ENCODE measurements around the gene CDK11B.

The CDK11B gene

DNA sequence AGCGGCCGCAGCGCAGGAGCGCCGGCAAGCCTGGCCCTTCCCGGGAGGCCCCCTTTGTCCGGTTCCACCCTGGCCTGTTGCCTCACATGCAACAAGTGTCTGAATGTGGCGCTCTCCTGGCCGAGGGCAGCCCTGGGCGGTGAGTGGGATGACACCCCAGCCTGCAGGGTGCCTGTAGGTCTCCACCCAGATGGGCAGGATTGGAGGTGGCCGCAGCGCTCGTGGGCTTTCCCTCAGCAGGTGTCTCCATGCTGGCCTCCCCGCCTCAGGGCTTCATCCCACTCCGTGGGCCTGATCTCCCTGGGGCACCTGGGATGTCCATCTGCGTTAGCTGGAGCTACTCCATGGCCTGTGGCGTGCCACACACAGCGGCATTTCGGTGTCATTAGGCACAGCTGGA is 42.0 kb downstream of the CDK11B start:
- TF ChIP-seq, protein P1, sequence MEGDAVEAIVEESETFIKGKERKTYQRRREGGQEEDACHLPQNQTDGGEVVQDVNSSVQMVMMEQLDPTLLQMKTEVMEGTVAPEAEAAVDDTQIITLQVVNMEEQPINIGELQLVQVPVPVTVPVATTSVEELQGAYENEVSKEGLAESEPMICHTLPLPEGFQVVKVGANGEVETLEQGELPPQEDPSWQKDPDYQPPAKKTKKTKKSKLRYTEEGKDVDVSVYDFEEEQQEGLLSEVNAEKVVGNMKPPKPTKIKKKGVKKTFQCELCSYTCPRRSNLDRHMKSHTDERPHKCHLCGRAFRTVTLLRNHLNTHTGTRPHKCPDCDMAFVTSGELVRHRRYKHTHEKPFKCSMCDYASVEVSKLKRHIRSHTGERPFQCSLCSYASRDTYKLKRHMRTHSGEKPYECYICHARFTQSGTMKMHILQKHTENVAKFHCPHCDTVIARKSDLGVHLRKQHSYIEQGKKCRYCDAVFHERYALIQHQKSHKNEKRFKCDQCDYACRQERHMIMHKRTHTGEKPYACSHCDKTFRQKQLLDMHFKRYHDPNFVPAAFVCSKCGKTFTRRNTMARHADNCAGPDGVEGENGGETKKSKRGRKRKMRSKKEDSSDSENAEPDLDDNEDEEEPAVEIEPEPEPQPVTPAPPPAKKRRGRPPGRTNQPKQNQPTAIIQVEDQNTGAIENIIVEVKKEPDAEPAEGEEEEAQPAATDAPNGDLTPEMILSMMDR (conservative IDR thresholded peaks at IDR 0.05; ENCODE audit: low read depth, low read length) = no peak
- no peak for DNase-seq (ENCODE audit: low read depth)
- peak overlapping the region; percentile 99 for H3K4me3 ChIP-seq (ENCODE audit: low read depth, low read length)

GRCh38 chr1:1616045-1616790 is 42.6 kb downstream of the CDK11B start:
- H3K4me3 ChIP-seq (ENCODE audit: low read depth, low read length) = peak overlapping the region; percentile 99
- TF ChIP-seq, protein P1 (conservative IDR thresholded peaks at IDR 0.05; ENCODE audit: low read depth, low read length) = no peak
- no peak for DNase-seq (ENCODE audit: low read depth)

- peak; percentile 97 for DNase-seq (ENCODE audit: low read depth)
- peak within 1 kb of the TSS; percentile 99 for H3K4me3 ChIP-seq (ENCODE audit: low read depth, low read length)
- TF ChIP-seq, protein P1 (conservative IDR thresholded peaks at IDR 0.05; ENCODE audit: low read depth, low read length) = no peak
Measured at GRCh38 chr1:1615256-1616044, 43.4 kb downstream of the CDK11B start, which contains the start of gene MIB2. MIB2 (plus strand) TSS chr1:1615500; CDS start chr1:1623453, 7,953 bp downstream.

DNA sequence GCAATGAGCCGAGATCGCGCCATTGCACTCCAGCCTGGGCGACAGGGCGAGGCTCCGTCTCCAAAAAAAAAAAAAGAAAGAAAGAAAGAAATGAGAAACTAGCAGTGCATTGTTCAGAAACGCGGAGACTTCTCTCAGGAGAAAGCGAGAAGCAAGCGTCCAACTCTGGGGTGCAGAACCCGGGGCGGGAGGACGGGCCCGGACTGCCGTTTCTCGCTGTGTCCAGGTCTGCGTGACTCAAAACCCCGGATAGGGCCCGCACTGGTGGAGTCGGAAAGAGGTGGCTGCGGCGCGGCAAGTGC is 43.9 kb downstream of the CDK11B start:
- H3K4me3 ChIP-seq (ENCODE audit: low read depth, low read length) = peak overlapping the region; percentile 99

GRCh38 chr1:1614204-1614953 is 44.4 kb downstream of the CDK11B start:
- peak overlapping the region; percentile 99 for H3K4me3 ChIP-seq (ENCODE audit: low read depth, low read length)
- DNase-seq (ENCODE audit: low read depth) = peak; percentile 95
- TF ChIP-seq, protein P1 (conservative IDR thresholded peaks at IDR 0.05; ENCODE audit: low read depth, low read length) = no peak

More for the DNA sequence above, 43.9 kb downstream of the CDK11B start:
- TF ChIP-seq, protein P1 (conservative IDR thresholded peaks at IDR 0.05; ENCODE audit: low read depth, low read length) = no peak
- DNase-seq (ENCODE audit: low read depth) = no peak

DNA sequence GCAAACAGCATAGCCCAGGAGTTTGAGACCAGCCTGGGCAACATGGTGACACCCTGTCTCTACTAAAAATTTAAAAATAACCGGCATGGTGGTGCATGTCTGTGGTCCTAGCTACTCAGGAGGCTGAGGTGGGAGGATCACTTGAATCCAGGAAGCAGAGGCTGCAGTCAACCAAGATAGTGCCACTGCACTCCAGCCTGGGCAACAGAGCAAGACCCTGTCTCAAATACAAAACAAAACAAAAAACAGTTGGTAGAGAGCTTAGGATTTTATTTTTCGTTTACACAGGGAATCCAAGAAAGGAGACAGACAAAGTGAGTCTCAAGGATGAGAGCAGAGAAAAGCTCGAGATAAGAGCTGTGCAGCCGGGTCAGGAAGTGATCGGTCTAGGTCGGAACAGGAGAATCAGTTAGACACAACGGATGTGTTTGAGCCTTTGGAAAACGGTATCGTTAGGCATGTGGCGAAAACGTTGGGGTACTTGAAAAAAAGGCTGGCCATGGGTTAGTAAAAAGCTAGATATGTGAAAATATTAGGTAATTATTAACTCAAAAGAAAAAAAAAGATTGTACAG is 45.2 kb downstream of the CDK11B start:
- peak overlapping the region; percentile 99 for H3K4me3 ChIP-seq (ENCODE audit: low read depth, low read length)
- TF ChIP-seq, protein P1 (conservative IDR thresholded peaks at IDR 0.05; ENCODE audit: low read depth, low read length) = no peak
- no peak for DNase-seq (ENCODE audit: low read depth)
